Ovary (tissue), 9 donors: ENCODE data around the gene CLIC5. TPM values are rescaled to one million over a fixed set of nuclear protein-coding genes. Genes with fewer than 3 reads are reported as not detected.

Experiments used
- DNase-seq, 5 donors: peaks; one replicate each; pipeline ENCODE4 v3.0.0-alpha.2; 2019 to 2020
- H3K27ac ChIP-seq, 2 donors: fragments of 200-600 bp; one replicate each; pipeline versions ENCODE4 v1.5.1 to v1.8.0; 2019 to 2022
- H3K27me3 ChIP-seq: fragments of 200-600 bp; one replicate; pipeline ENCODE4 v1.8.0; 2022
- H3K36me3 ChIP-seq: fragments of 200-600 bp; sonication (generic); one replicate; pipeline ENCODE4 v1.5.1; 2019
- H3K4me1 ChIP-seq: one replicate; pipeline ENCODE4 v1.8.1; 2013; ENCODE audit warnings: mild to moderate bottlenecking, moderate library complexity; ENCODE audit not compliant: insufficient read depth
- H3K4me3 ChIP-seq: fragments of 200-600 bp; sonication (generic); one replicate; pipeline ENCODE4 v1.5.1; 2017
- H3K9me3 ChIP-seq, 2 donors: fragments of 200-600 bp in 1 of 2; sonication (generic) in 1 of 2; one replicate each; pipeline versions ENCODE4 v1.5.1 to v1.8.1; 2013 to 2019; ENCODE audit warnings: mild to moderate bottlenecking in 1 of 2, moderate library complexity in 1 of 2
- EP300 ChIP-seq: sonication (generic); formaldehyde crosslinking; IDR thresholded peaks from one replicate; pipeline ENCODE4 v1.6.1; 2017; ENCODE audit warnings: antibody characterized with exemption
- POLR2A ChIP-seq: fragments of 450-650 bp; IDR thresholded peaks from one replicate; pipeline ENCODE4 v1.6.1; 2017; ENCODE audit warnings: antibody characterized with exemption, mild to moderate bottlenecking, moderate library complexity
- WGBS, 3 donors: extraction: QIAGEN DNeasy Blood & Tissue Kit in 1 of 3; methylation state at CpG; one replicate each; pipeline versions ENCODE4 v1.1.5 to v1.1.7; 2013 to 2017; 5-methylcytosine and 5-hydroxymethylcytosine counted together
- intact Hi-C, 4 donors: fragments of 100-400 bp; cut with DNase I; formaldehyde crosslinking; loops; one replicate each; pipeline versions ENCODE4 v1.11.0 to v1.15.1; 2022 to 2023
- polyA plus RNA-seq, 2 donors: library from polyadenylated mRNA; stranded (reverse); fragments of 200-250 nt in 1 of 2; fragments of 350-450 nt in 1 of 2; fragmentation: Illumina TruSeq in 1 of 2; extraction: RNeasy Lipid Tissue Mini Kit (QIAGEN cat#74804) in 1 of 2; gene quantifications; one replicate each; pipeline ENCODE4 v1.2.3, GENCODE V29; 2013 to 2014
- total RNA-seq, 7 donors: library from RNA; depleted of rRNA in 2 of 7; stranded (reverse); fragments of >200 nt in 2 of 7; fragmentation: NEBNext Ultra II Directional in 3 of 7; extraction: Animal tissue kit (Norgen Biotek cat#: 25700) in 3 of 7; gene quantifications; one replicate each; pipeline versions ENCODE4 v1.1.0 to v1.2.4, GENCODE V29; 2016 to 2023
- TF ChIP-seq, protein P1 (sequence below), 3 donors: fragments of 450-650 bp in 2 of 3; fragments of 200-600 bp in 1 of 3; IDR thresholded peaks; one replicate each; pipeline versions ENCODE4 v1.5.1 to v1.8.0; 2016 to 2022; ENCODE audit warnings: antibody characterized with exemption in 3 of 3, mild to moderate bottlenecking in 1 of 3
- donor health status: DM: no; HTN: no; CAD: no; lungs with moderate emphysema.
- donor health status: DM: no; HTN: no; CAD: no.
- donor health status: Bipolar disorder and iron deficiency.
- donor health status: DM: yes; HTN: yes; CAD: no.
- donor health status: DM: no; HTN: no; CAD: no.
- donor health status: DM: yes; HTN: yes; CAD: no.

The CLIC5 gene
- total and polyA plus RNA-seq, 9 donors, result 0.27 to 42.3 (median 2.0) TPM

DNA sequence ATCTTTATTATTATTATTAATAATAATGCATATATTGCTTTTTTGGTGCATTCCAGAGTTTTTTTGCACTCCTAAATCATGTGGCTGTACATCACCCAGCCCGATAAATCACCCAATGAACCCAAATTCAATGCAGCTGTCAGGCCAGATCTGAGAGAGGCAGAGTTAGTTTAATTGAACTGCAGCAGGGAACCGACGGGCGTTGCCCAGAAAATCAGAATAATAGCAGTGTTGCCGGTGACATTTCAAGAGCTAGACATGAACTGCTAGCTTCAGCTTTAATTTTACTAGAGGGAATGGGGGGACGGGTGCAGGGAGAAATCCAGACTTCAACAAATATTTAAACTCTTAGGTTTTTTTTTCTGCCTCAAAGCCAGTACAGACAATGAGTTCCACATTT is 135.0 kb downstream of the CLIC5 start:
- TF ChIP-seq, protein P1, sequence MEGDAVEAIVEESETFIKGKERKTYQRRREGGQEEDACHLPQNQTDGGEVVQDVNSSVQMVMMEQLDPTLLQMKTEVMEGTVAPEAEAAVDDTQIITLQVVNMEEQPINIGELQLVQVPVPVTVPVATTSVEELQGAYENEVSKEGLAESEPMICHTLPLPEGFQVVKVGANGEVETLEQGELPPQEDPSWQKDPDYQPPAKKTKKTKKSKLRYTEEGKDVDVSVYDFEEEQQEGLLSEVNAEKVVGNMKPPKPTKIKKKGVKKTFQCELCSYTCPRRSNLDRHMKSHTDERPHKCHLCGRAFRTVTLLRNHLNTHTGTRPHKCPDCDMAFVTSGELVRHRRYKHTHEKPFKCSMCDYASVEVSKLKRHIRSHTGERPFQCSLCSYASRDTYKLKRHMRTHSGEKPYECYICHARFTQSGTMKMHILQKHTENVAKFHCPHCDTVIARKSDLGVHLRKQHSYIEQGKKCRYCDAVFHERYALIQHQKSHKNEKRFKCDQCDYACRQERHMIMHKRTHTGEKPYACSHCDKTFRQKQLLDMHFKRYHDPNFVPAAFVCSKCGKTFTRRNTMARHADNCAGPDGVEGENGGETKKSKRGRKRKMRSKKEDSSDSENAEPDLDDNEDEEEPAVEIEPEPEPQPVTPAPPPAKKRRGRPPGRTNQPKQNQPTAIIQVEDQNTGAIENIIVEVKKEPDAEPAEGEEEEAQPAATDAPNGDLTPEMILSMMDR (IDR thresholded peaks at IDR 0.05), result no peak
- TF ChIP-seq EP300, result no peak
- TF ChIP-seq POLR2A, result no peak
- DNase-seq, result no peak
- no peaks in the 10 kb centered on the region for H3K9me3 ChIP-seq
- 73 to 74% (median 73%) methylated on average over 6 of the region's 6 CpGs for WGBS, 3 donors
- H3K4me3 ChIP-seq, result no peak overlapping the region
- H3K36me3 ChIP-seq, result no peaks in the 10 kb centered on the region
- H3K27ac ChIP-seq, result no peak overlapping the region
- intact Hi-C loops, result no loop called here
- no peaks in the 10 kb centered on the region for H3K27me3 ChIP-seq
- H3K4me1 ChIP-seq, result no peaks in the 10 kb centered on the region

DNA sequence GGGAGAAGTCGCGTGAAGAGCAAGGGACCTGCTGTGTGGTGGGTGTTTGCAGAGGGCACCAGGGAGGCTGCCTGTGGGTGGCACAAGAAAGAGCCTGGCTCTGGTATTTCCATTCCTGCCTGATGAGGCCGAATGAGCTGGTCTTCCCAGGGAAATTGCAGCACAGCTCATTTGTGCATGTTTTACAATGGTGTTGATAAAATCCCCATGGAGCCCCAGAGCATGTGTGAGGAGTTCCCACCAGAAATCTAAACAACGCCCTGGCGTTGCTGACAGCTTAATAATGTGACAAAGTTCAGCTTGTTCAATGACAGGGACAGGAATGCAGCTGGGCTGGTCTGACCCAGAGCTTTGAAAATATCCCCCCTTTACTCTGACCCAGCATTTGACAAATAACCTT is 135.5 kb downstream of the CLIC5 start:
- no peak overlapping the region for H3K27ac ChIP-seq
- no peaks in the 10 kb centered on the region for H3K9me3 ChIP-seq
- H3K4me3 ChIP-seq, result no peak overlapping the region
- H3K36me3 ChIP-seq, result no peaks in the 10 kb centered on the region
- WGBS, 3 donors, result 61 to 73% (median 67%) methylated on average over 5 of the region's 5 CpGs
- H3K27me3 ChIP-seq, result no peaks in the 10 kb centered on the region
- no peaks in the 10 kb centered on the region for H3K4me1 ChIP-seq
- DNase-seq, result no peak
- intact Hi-C loops, result no loop called here
- TF ChIP-seq POLR2A (no peak), EP300 (no peak)
- TF ChIP-seq, protein P1 (IDR thresholded peaks at IDR 0.05), result no peak

DNA sequence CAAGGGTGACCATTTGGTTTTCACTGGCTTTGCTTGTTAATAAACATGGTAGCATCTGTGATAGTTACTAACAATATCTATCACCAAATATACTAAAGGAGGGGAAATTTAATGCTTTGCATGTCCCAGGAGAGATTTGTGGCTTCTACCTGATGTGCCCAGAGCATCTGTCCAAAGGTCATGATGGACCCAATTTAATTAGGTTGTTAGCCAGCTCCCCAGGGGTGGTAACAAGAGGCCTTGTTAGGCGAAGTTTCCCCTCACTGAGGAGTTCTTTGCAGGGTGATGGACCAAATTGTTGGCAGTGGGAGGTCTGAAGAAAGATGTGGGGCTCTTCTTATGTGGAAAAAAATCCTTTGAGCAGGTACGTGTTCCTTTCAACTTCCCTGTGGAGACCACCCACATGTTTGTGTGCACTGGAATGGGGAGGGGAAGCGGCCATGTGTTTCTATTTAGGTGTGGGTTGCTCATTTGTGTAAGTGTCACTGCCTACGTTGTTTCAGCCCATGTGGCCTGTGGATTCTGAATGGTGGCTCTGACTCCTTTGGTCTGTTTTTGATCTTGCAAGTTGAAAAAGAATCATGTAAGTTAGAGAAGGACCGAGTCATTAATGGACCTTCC is 137.6 kb downstream of the CLIC5 start:
- no peak for DNase-seq
- H3K36me3 ChIP-seq, result no peaks in the 10 kb centered on the region
- H3K27me3 ChIP-seq, result no peaks in the 10 kb centered on the region
- no peak overlapping the region for H3K27ac ChIP-seq
- no peaks in the 10 kb centered on the region for H3K9me3 ChIP-seq
- WGBS, 3 donors, result 79 to 84% (median 82%) methylated on average over 5 of the region's 5 CpGs
- H3K4me1 ChIP-seq, result no peaks in the 10 kb centered on the region
- intact Hi-C loops, result no loop called here
- H3K4me3 ChIP-seq, result no peak overlapping the region
- TF ChIP-seq, protein P1 (IDR thresholded peaks at IDR 0.05), result no peak
- TF ChIP-seq POLR2A, result no peak
- TF ChIP-seq EP300, result no peak

DNA sequence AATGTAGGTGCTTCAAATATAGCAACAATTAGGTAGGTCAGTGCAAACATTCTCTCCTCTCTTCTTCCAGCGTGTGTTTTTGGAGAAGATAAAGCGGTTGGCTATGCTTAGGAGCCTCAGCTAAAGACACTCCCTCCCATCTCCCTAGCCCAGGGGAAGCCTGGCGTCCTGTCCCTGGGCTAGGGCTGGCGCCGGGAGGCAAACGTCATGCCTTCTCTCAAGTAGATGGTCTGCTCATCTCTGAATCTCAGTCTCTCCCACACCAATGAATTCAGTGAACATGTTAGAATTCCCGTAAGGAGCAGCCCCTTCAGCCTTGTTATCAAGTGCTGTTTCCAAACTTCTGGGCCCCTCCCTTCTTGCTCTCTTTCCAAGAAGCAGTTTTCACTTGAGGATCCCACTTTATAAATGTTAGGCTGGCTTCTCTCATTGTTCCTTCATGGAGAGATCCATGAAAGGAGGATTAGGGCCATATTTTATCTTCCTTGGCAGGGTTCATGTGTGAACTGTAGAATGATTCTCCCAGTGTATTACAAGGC is 142.8 kb downstream of the CLIC5 start:
- no peaks in the 10 kb centered on the region for H3K4me1 ChIP-seq
- no peak overlapping the region for H3K4me3 ChIP-seq
- intact Hi-C loops, result no loop called here
- DNase-seq, result no peak
- H3K27ac ChIP-seq, result no peak overlapping the region
- TF ChIP-seq EP300 (no peak), POLR2A (no peak)
- TF ChIP-seq, protein P1 (IDR thresholded peaks at IDR 0.05), result no peak
- H3K9me3 ChIP-seq, result no peaks in the 10 kb centered on the region
- WGBS, 3 donors, result 40 to 54% (median 52%) methylated on average over 7 of the region's 7 CpGs
- no peaks in the 10 kb centered on the region for H3K27me3 ChIP-seq
- no peaks in the 10 kb centered on the region for H3K36me3 ChIP-seq
